Hepatocyte (in vitro differentiated cells): ENCODE data around the gene RRAGB.

Experiments
- CTCF ChIP-seq: fragments of 200-600 bp; sonication (generic); IDR thresholded peaks from 2 replicates; pipeline ENCODE4 v1.5.1; 2016; ENCODE audit warnings: antibody characterized with exemption, mild to moderate bottlenecking; ENCODE audit not compliant: poor library complexity
- EZH2 ChIP-seq: fragments of 200-600 bp; sonication (generic); IDR thresholded peaks from 2 replicates; pipeline ENCODE4 v1.6.1; 2016; ENCODE audit warnings: antibody characterized with exemption, mild to moderate bottlenecking, borderline replicate concordance

GRCh38 chrX:55796496-55796895 is 78.9 kb downstream of the RRAGB start:
- TF ChIP-seq CTCF (no peak), EZH2 (no peak)
